ENCODE results near the gene CDK3. TPM values are rescaled to one million over a fixed set of nuclear protein-coding genes. Genes with fewer than 3 reads are reported as not detected.

Gene CDK3
- total RNA-seq, 1 experiment from 2014 or later = 7.1 TPM

DNA sequence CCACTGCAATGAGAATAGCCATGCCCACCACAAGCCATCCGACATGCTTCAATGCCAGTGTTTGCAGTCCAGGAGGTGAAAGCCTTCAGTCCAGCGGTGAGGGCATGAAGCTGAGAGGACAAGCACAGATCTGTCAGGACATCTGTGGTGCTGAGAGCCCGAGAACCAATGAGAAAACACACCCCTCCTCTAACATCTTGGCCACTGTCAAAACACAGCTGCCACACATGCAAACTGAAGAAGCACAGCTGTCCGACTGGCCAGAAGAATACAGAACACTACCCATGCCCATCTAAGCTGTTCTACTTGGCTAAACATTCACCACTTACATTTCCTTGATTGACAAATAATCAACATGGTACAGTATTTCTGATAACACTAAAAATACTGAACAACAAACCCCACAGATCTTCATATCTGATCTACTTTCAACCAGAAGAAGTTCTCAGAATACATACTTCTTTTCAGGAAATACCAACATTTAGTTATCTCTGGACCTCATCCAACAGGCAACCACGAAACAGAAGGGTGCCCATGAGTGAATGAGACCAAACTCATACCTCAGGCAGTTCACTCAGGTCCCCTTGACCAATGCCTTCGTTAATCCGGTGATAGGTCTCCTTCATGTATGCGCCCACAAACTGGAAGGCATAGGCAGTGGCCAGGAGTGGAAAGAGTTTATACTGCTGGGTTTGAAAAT lies 49.6 kb upstream of the CDK3 start:
- RAD21 ChIA-PET (ENCODE audit: low non-redundant PET in 1 of 2, low total read pairs in 2 of 2, uncharacterized antibody in 2 of 2, unreplicated experiment in 2 of 2) = no interaction called here
- CTCF ChIA-PET = no interaction called here

More for the DNA sequence above, 49.6 kb upstream of the CDK3 start:
- H3K27ac ChIP-seq (ENCODE audit: low read depth, low read length) = no peak overlapping the region
- no peaks in the 10 kb centered on the region for H3K9me3 ChIP-seq (ENCODE audit: control insufficient read depth in 1 of 2, insufficient read depth in 1 of 2, low read depth in 1 of 2, low read length in 2 of 2)
- no peak overlapping the region for H3K4me2 ChIP-seq (ENCODE audit: low read length)
- H4K20me1 ChIP-seq (ENCODE audit: insufficient read depth) = no peaks in the 10 kb centered on the region
- no TSS peak for BruUV-seq (replicated peaks)
- ATAC-seq (no peak), DNase-seq (ENCODE audit: low read depth, low spot score) (no peak)
- H3K9ac ChIP-seq (ENCODE audit: low read length) = no peak overlapping the region
- H3K27me3 ChIP-seq (ENCODE audit: insufficient read depth, low read length) = no peaks in the 10 kb centered on the region
- intact Hi-C loops (cut with micrococcal nuclease) = no loop called here
- no peaks in the 10 kb centered on the region for H3K9me2 ChIP-seq (ENCODE audit: insufficient read depth)
- peaks cover 39 to 48% of the 10 kb centered on the region in 2 experiments; a peak in 3 of 4 replicates for H3K36me3 ChIP-seq (ENCODE audit: control insufficient read depth in 1 of 2, insufficient read depth in 2 of 2, low read length in 2 of 2)
- POLR2A ChIA-PET = no interaction called here
- no peak for TF ChIP-seq POLR2AphosphoS5 (IDR thresholded peaks at IDR 0.05; ENCODE audit: low read depth, low read length)
- no peak for TF ChIP-seq ZFX (IDR thresholded peaks at IDR 0.05)
- TF ChIP-seq EZH2 (IDR thresholded peaks at IDR 0.05) = no peak
- TF ChIP-seq CBX3 (IDR thresholded peaks at IDR 0.05; ENCODE audit: low read depth) = no peak
- no peak for TF ChIP-seq EGR1 (IDR thresholded peaks at IDR 0.05; ENCODE audit: low read depth)
- TF ChIP-seq, protein P1, sequence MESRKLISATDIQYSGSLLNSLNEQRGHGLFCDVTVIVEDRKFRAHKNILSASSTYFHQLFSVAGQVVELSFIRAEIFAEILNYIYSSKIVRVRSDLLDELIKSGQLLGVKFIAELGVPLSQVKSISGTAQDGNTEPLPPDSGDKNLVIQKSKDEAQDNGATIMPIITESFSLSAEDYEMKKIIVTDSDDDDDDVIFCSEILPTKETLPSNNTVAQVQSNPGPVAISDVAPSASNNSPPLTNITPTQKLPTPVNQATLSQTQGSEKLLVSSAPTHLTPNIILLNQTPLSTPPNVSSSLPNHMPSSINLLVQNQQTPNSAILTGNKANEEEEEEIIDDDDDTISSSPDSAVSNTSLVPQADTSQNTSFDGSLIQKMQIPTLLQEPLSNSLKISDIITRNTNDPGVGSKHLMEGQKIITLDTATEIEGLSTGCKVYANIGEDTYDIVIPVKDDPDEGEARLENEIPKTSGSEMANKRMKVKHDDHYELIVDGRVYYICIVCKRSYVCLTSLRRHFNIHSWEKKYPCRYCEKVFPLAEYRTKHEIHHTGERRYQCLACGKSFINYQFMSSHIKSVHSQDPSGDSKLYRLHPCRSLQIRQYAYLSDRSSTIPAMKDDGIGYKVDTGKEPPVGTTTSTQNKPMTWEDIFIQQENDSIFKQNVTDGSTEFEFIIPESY (IDR thresholded peaks at IDR 0.05; ENCODE audit: extremely low read depth, insufficient replicate concordance, low read length) = no peak
- TF ChIP-seq RAD21 (IDR thresholded peaks at IDR 0.05; ENCODE audit: low read depth) = no peak
- TF ChIP-seq, protein P2, sequence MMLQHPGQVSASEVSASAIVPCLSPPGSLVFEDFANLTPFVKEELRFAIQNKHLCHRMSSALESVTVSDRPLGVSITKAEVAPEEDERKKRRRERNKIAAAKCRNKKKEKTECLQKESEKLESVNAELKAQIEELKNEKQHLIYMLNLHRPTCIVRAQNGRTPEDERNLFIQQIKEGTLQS (IDR thresholded peaks at IDR 0.05) = no peak
- TF ChIP-seq, protein P3, sequence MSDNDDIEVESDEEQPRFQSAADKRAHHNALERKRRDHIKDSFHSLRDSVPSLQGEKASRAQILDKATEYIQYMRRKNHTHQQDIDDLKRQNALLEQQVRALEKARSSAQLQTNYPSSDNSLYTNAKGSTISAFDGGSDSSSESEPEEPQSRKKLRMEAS (IDR thresholded peaks at IDR 0.05) = no peak
- no peak for TF ChIP-seq POLR2A (IDR thresholded peaks at IDR 0.05; ENCODE audit: borderline replicate concordance, extremely low read depth, insufficient read depth, insufficient read length)
- H3K4me3 ChIP-seq (replicated peaks in 1 of 2; ENCODE audit: low read depth in 1 of 2, low read length in 2 of 2) = no peak overlapping the region
- no peaks in the 10 kb centered on the region for H3K4me1 ChIP-seq (ENCODE audit: control insufficient read depth in 1 of 2, insufficient read depth in 2 of 2, low read length in 2 of 2)
- no peaks in the 10 kb centered on the region for H3K79me2 ChIP-seq (ENCODE audit: insufficient read depth, low read length)
- no peak overlapping the region for H2AFZ ChIP-seq (ENCODE audit: low read depth, low read length, poor library complexity, severe bottlenecking)
